Measurements from ENCODE around the gene ATAD2B.

Gene ATAD2B

GRCh38 chr2:23905155-23905554 is 21.8 kb downstream of the ATAD2B start:
- DNase-seq = no peak

GRCh38 chr2:23904692-23905091 is 22.2 kb downstream of the ATAD2B start:
- no peak for DNase-seq

GRCh38 chr2:23904215-23904614 is 22.7 kb downstream of the ATAD2B start:
- no peak for DNase-seq

- no peak for DNase-seq
These were observed 23.9 kb downstream of the ATAD2B start for GRCh38 chr2:23903034-23903433.

GRCh38 chr2:23901966-23902846 is 24.7 kb downstream of the ATAD2B start:
- no peak for DNase-seq

- DNase-seq = no peak
These were observed 26.2 kb downstream of the ATAD2B start for GRCh38 chr2:23900541-23901322.

- DNase-seq = no peak
These were observed 26.8 kb downstream of the ATAD2B start for GRCh38 chr2:23900133-23900532.

- DNase-seq = no peak
These were observed 55.7 kb downstream of the ATAD2B start for GRCh38 chr2:23871206-23871605.

GRCh38 chr2:23867449-23867848 is 59.5 kb downstream of the ATAD2B start:
- no peak for DNase-seq

- DNase-seq = no peak
These were observed 64.1 kb downstream of the ATAD2B start for GRCh38 chr2:23862716-23863426.

- no peak for DNase-seq
These were observed 65.0 kb downstream of the ATAD2B start for GRCh38 chr2:23861952-23862351.

- no peak for DNase-seq
These were observed 66.9 kb downstream of the ATAD2B start for GRCh38 chr2:23859983-23860382.

- DNase-seq = no peak
These were observed 67.7 kb downstream of the ATAD2B start for GRCh38 chr2:23859234-23859633.

GRCh38 chr2:23850564-23851256 is 76.2 kb downstream of the ATAD2B start:
- DNase-seq = no peak

- DNase-seq = no peak
These were observed 82.0 kb downstream of the ATAD2B start for GRCh38 chr2:23844905-23845304.

GRCh38 chr2:23843051-23843976 is 83.6 kb downstream of the ATAD2B start:
- DNase-seq = no peak

GRCh38 chr2:23839919-23840578 is 86.9 kb downstream of the ATAD2B start:
- DNase-seq = no peak

- no peak for DNase-seq
These were observed 87.9 kb downstream of the ATAD2B start for GRCh38 chr2:23838996-23839395.

GRCh38 chr2:23838581-23838980 is 88.3 kb downstream of the ATAD2B start:
- no peak for DNase-seq

- DNase-seq = no peak
These were observed 89.1 kb downstream of the ATAD2B start for GRCh38 chr2:23837871-23838270.

- no peak for DNase-seq
These were observed 89.9 kb downstream of the ATAD2B start for GRCh38 chr2:23836971-23837565.
